Left hindlimb (tissue), 1 donor: ENCODE data around the gene ROMO1.
"Not testable (repeated sequence)": the region's sequence is repeated elsewhere in the genome, so short reads cannot be mapped to it uniquely, and the experiment has no call there.

Experiments used
- DNase-seq: peaks from one replicate; pipeline ENCODE4 v3.0.0-alpha.2; 2018

Gene ROMO1

GRCh38 chr20:35681960-35682359 is 17.2 kb upstream of the ROMO1 start:
- DNase-seq: no peak

GRCh38 chr20:35685368-35685767 is 13.8 kb upstream of the ROMO1 start:
- DNase-seq: not testable (repeated sequence)

GRCh38 chr20:35686872-35687271 is 12.3 kb upstream of the ROMO1 start:
- DNase-seq: not testable (repeated sequence)

- no peak for DNase-seq
Observed at GRCh38 chr20:35690265-35690664, 8.9 kb upstream of the ROMO1 start.

GRCh38 chr20:35695245-35695749 is 3.9 kb upstream of the ROMO1 start:
- DNase-seq: no peak

GRCh38 chr20:35695978-35696377 is 3.2 kb upstream of the ROMO1 start:
- DNase-seq: no peak

GRCh38 chr20:35697696-35698297 is 1.4 kb upstream of the ROMO1 start:
- no peak for DNase-seq

- DNase-seq: peak; percentile 34
Observed at GRCh38 chr20:35698298-35699126, 693 bp upstream of the ROMO1 start.

GRCh38 chr20:35699957-35700624 is 886 bp downstream of the ROMO1 start:
- DNase-seq: no peak

GRCh38 chr20:35700625-35701148 is 1.5 kb downstream of the ROMO1 start:
- DNase-seq: no peak

GRCh38 chr20:35702051-35702823 is 3.0 kb downstream of the ROMO1 start:
- DNase-seq: no peak

- no peak for DNase-seq
Observed at GRCh38 chr20:35702824-35703695, 3.9 kb downstream of the ROMO1 start.

- DNase-seq: no peak
Observed at GRCh38 chr20:35704514-35705261, 5.5 kb downstream of the ROMO1 start.

- not testable (repeated sequence) for DNase-seq
Observed at GRCh38 chr20:35705894-35706293, 6.7 kb downstream of the ROMO1 start.

GRCh38 chr20:35706591-35707529 is 7.7 kb downstream of the ROMO1 start:
- DNase-seq: not testable (repeated sequence)

GRCh38 chr20:35708502-35708901 is 9.3 kb downstream of the ROMO1 start:
- no peak for DNase-seq

GRCh38 chr20:35709259-35709658 is 10.1 kb downstream of the ROMO1 start:
- no peak for DNase-seq

GRCh38 chr20:35710039-35710438 is 10.8 kb downstream of the ROMO1 start:
- no peak for DNase-seq

GRCh38 chr20:35710884-35711587 is 11.8 kb downstream of the ROMO1 start:
- no peak for DNase-seq
